NCI-H446 treated with DMSO at 0.1 percent for 48 hours (cell line): ENCODE measurements around the gene TMC3.
"Not testable (repeated sequence)": the region's sequence is repeated elsewhere in the genome, so short reads cannot be mapped to it uniquely, and the experiment has no call there.

ENCODE experiments used
- DNase-seq: peaks from one replicate; lab custom pipeline; 2025; lab: John Stamatoyannopoulos, UW

TMC3 gene

DNA sequence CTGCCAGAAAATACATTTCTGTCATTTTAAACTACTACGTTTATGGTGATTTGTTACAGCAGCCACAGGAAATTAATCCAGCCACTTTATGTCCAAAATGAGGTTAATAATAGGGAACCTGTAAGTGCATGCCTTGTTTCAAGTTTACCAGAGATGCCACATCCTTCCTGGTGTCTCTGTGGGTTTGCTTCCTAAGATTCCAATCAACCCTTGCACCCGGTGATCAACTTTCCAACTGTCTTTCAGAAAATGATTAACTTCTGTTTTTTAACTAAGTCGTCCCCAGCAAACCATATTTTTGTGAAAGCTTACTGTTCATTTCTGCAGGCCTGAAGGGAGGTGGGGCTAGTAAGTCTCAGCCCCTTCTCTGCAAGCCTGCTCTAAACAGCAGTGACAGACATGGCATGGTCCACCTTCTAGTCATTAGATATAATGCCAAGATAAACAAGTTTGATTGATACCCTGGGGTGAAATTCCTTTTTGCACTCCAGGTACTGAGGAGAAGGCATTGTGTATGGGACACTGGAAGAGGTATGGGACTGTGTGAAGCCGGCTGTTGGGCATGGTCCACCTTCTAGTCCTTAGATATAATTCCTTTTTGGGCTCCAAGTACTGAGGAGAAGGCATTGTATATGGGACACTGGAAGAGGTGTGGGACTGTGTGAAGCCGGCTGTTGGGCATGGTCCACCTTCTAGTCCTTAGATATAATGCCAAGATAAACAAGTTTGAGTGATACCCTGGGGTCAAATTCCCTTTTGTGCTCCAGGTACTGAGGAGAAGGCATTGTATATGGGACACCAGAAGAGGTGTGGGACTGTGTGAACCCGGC, 11.1 kb upstream of the TMC3 start:
- no peak for DNase-seq

DNA sequence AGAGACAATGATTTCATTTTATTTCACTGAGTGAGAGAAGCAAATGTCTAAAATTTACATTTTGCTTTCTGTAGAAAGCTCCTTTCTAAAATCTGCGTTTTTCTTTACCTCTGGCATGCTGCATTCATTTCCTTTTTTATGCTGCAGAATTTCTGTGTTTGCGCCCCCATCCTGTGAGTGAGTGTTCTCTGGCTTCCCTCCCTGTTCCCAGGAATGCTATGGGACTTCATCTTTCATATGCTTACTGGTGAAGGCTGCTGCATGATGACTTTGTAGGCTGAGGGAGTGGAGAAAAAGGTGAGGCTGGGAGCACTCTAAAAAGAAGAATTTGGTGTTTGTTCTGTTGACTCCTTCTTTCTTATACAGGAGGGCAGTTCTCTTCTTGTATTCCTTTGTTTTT, 7.7 kb upstream of the TMC3 start:
- no peak for DNase-seq

DNA sequence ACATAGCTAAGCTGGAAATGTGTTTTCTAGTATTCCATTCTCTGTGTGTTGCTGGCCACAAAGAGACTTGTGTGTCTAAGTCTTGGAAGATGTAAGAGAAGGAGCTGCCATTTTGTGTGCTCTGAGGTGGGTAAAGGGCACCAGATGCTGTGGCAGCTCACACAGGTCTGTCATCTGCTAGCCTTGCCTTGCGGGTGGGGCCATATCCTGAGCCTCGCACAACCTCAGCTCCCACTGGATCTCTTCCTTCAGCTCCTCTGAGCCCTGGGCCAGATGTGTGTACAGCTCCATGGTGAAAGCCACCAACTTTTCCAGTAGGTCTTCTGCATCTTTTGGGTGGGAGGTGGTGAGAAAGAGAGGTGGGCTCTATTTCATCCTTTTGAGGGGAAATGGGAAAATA, 6.7 kb upstream of the TMC3 start:
- DNase-seq: no peak

DNA sequence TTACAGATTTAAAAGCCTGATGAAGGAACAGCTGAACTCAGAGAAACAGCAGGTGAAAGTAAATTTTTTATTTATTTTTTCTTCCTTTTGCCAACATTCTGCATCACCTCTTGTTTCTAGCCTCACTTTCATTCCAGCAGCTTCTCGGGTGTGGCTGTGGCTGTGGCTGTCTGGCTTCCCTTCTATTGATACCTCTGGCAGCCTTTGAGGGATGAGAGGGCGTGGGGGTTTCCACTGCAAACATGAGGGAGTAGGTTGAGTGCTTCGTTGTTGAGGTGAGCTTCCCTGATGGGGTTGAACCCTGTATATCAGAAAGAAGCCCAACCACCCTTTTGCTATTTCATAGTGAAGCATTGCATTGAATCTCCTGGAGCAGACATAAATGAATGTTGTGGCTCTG, 6.2 kb upstream of the TMC3 start:
- DNase-seq: no peak

DNA sequence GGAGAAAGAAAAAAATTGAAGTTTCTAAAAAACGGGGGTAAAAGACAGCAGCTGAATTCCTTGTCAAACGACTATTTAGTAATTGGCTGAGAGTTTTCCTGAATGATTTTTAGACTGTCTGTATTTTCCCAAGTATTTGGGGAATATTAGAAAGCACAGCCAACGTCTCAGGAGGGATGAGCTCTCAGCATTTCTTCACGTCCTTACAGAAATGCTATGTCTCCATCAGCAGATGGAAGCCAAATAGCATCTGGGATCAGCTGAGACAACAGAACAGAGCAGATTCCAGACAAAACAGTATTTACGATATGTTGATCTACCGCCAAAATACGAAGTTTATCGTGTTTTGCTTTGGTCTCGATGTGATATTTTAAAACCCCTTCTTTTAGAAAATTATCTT, 5.3 kb upstream of the TMC3 start:
- DNase-seq: no peak

DNA sequence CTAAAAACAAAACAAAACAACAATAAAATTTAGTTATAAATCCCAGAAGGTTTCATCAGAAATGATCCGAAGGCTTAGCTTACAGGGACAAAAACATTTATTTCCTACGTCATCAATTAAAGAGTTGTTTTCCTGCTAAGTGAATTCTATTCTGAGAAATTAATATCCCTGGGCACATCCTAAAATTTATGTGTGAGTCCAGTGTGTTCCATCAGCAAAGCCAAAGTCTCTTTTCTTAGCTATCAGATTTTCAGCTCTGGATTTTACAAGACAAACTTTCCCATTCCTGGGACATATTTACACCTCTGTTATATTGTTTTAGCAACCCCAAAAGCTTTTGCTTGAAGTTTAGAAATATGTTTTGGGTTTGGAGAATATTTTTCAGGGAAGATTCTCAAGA, 4.4 kb upstream of the TMC3 start:
- DNase-seq: no peak

DNA sequence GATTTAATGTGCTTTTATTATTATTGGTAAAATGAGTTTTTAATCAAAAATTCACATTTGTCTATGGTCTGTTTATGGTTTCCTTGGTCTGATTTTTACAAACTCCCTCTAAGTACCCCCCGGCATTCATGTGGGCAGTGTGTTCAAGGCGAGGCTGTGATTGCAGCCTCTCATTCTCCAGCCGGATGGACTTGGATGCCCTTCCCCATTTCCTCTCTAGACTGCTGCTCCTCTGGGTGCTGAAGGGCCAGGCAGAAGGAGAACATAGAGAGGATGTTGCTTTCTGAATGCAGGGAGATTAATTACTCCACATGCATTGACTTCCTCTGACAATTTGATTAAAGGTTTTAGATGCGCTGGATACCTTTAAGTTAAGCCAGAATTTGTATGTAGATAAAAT, 3.9 kb upstream of the TMC3 start:
- DNase-seq: no peak

DNA sequence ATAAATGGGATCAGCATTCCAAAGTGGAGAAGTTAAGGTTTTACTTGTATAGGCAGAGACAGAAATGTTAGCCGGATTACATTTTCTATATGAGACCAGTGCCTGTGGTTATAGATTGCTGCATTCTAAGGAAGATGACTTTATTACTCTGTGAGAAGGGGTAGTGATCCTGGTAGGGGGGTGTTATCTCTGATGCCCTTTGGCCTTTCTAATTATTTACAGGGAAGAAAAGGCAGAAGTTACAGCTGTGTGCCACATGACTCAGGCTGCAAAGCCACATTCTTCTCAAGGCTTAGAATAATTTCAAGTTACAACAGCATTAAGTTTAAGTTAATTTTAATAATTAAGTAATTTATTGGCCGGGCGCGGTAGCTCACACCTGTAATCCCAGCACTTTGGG, 2.2 kb upstream of the TMC3 start:
- DNase-seq: no peak

DNA sequence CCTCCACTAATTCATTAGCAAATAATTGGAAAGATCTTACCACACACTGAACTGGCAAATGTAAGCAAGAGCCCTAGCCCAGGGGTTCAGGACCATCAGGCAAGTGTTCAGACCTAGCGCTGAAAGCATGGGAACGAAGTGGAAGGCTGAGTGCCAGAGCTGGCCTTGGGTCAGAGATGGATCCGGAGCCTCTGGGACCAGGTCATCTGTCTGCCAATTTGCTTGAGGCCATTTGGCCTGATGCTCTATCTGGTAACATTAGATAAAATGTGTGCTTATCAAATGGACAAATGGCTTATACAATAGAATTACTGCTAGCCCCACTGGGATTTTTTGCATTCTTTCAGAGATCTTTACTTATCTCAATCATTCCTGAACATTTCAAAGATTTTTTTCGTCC, 1.4 kb upstream of the TMC3 start:
- DNase-seq: no peak

DNA sequence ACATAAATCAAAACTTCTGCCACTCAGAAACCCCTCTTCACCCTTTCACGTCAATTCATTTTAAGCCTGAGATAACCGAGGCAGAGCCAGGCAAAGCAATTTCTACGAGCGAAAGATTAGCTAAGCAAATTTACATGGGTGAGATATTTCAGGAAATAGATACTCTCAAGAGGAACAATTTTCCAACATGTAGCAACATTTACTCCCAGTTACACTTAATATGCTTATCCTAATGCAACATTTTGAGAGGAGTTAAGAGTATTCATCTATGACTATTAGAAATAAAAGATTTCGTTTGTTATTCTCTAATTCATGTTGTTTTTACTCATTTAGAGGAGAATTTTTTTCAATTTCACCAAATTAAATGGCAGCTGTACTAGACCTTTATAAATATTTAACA, 837 bp downstream of the TMC3 start:
- no peak for DNase-seq

DNA sequence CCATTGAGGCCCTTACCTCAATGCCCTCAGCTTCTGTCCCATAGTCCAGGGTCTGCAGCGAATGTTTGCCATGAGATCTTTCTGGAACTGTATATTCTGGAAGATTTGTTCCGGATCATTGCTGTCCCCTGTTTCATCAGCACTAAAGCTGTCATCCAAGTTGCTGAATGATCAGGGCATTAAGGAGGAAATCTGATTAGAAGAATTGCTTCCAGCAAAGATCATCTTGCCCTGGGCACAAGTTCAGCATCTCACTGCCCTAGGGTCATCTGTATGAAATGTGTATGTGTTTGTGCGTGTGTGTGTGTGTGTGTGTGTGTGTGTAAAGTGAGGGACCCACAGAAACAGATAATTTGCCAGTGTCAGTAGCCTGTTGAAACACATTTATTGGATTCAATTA, 1.4 kb downstream of the TMC3 start:
- DNase-seq: no peak

DNA sequence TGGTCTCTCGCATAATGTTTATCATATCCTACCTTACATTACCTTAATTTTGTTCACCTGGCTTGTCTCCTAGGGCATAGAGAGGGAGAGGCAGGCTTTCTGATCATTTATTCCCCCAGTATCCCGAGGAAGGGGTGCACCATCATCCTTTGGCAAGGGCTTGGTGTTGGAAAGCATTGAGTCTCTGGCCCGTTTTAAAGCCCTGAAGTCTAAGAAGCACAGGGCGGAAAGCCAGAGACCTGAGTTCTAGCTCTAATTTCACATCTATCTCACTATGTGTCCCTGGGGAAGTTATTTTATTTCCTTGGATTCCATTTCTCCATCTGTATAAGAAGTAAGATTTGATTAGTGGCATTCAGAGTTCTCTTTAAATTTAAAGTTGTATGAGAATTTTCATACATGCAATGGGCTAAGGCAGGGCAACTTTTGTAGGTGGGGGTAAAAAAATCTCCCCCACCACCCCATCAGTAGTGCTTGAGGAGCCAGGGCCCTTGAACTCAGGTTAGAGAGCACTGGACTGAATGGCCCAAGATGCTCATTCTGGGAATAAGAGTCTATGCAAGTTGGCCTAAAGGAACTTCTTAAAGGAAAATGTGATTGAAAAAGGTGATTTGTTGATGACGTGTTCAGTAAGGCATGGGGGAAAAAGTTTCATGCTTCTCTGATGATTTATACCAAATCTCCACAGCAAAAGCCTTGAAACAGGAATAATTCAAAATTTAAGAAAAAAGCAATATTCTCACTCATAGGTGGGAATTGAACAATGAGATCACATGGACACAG, 10.1 kb downstream of the TMC3 start:
- no peak for DNase-seq

DNA sequence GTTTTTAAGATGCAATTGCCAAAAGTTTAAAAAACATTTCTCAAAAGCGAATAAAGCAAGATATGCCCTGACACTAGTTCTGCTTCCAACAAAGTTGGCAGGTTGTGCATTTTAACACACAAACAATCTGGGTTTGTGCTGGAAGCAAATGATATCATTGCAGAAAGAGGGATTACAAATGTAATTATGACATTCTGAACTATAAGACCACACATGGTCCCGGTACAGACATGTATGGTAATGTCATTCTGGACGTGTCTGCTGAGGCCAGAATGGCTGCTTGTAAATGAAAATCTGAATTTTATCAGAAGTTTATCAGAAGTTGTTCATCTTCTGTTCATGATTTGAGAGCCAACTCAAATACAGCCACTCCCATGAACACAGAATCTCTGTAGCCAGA, 10.7 kb downstream of the TMC3 start:
- no peak for DNase-seq

DNA sequence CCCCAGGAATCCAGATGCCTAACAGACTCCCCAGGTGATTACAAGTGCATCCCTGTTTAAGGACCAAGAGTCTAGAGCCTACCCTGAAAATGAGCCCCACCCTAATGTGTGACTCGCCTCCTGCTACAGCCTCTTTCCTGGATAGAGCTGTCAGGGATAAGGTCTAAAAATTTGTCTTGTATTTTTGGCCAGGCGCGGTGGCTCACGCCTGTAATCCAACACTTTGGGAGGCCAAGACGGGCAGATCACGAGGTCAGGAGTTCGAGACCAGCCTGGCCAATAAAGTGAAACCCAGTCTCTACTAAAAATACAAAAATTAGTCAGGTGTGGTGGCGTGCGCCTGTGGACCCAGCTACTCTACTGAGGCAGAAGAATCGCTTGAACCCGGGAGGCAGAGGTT, 11.2 kb downstream of the TMC3 start:
- no peak for DNase-seq

DNA sequence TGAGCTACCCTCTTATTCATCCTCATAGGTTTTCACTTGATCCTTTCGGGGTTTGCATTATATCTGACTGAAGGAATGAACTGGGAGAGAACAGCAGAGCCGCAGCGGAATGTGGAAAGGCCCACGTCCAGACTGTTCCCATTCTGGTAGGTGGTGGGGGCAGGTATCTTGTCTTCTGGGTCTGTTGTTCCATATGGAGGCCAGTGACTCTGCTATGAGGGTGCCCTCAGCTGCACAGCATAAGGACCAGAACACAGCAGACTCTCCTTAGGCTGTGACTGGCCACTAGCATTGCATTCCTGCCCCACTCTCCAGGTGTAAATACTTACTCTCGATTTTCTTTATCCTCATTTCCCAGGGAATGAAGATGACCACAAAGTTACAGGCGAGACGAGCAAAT, 12.1 kb downstream of the TMC3 start:
- DNase-seq: no peak

DNA sequence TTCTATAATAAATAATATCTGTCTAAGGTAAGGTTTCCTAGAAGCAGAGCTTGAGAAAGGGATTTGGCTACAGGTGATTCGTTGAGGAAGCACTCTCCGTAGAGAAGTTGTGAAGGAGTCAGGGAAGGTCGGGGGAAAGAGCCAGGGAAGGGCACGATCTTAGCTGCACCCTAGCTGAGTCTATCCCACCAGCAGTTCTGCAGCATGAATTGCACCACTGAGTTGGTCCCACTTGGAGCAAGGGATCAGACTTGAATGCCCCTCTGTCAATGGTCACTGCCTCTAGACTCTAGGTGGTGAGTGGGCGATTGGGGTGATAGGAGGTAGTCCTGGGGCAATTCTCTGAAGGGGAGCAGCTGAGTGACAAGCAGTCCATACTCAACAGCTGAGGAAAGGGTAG, 13.5 kb downstream of the TMC3 start:
- DNase-seq: no peak

DNA sequence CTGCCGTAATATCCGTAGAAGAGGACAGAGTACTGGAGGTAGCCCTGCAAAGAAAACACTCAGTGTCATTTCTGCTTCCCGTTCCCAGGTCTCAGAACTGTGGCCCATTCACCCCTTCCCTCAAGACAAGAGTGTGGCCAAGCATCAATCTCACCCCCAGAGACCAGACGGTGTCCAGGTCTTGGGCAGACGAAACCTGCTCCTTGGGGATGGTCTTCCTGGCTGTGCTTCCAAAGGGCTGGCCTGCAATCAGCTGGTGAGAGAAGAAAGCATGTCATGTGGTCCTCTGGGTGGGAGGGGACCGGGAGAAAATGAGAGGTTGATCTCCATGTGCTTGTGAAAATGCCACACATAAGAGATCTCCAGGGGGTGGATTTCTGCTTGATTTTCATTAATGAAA, 15.8 kb downstream of the TMC3 start:
- DNase-seq: no peak

DNA sequence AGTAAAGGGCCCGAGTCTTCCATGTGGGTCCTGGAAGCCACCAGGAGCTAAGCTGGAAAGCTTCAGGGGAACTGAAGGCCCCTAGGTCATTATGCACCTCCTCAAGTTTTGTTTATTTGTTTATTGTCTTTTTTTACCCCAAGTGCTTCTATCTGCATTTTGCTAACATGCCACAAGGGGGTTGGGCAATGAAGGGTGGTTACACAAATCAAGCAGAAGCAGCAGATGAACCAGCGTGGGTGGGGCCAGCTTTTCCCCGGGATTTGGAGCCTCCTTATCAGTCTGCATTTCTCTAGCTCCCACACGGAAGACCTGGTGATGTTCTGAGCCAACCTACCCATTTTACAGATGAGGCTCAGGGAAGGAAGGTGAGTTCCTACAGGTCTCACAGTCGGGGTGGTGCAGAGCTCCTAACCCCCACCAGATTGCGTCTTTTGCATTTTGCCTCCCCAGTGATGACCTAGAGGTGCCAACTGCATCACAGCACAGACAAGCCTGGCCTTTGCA, 16.8 kb downstream of the TMC3 start:
- no peak for DNase-seq

DNA sequence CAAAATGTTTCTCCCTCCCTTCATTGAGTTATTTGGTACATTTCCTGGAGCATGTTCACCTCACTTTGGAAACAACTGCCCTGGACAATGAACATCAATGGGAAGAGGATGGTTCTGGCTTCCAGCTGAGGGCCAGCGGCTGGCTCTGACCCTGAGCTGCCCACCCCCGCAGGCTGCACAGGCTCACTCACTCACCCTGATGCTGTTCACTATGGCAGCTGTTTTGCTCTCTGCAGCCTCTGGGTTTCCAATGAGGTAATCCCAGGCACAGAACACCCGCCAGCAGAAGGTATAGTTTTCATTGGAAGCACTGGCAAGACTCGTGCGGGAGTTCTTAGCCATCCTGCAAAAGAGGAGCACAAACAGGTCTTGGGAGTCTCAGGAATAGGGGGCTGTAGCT, 17.8 kb downstream of the TMC3 start:
- DNase-seq: no peak

DNA sequence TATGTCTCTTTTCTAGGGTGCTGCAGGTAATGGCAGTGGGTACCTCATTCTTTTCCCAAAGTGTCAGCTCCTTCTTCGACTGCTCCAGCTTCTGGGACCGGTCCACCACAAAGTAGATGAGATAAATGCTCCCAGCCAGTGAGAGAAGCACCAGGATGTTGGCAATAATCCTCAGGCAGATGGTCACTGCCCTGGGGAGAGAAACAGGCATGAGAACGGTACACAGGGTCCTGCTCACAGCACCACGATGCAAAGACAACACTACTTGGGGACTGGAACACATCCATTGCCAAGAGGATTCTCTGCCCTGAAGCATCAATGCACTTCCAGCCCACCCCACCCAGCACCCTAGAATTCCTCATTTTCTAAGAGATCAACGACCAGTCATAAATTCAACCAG, 22.4 kb downstream of the TMC3 start:
- DNase-seq: peak; percentile 13

DNA sequence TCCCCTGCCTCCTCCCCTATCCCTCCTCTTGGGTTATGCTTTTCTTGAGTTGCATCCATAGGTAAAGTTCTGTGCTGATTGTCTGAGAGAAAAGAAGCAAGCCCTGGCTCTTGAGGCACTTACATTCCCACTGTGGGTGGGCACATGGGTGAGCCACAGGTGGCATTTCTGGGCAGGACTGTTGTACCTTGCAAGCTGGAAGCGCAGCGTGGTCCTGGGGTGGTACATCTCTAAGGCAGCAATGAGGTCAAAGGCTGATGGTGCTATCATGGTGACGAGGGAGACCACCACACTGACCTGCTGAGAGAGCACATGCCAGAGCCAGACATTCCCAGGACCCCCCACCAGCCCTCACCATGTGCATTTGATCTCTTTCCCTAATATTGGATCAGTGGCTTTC, 24.7 kb downstream of the TMC3 start:
- DNase-seq: no peak

DNA sequence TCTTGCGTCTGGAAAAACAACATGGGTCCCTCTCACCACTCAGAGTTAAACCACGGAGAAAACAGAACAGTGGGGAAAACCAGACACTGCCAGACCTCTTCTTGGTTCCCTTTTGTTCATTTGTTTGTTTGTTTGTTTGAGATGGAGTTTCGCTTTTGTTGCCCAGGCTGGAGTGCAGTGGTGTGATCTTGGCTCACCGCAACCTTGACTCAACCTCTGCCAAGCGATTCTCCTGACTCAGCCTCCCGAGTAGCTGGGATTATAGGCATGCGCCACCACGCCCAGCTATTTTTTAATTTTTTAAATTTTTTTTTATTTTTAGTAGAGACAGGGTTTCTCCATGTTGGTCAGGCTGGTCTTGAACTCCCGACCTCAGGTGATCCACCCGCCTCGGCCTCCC, 25.3 kb downstream of the TMC3 start:
- not testable (repeated sequence) for DNase-seq

DNA sequence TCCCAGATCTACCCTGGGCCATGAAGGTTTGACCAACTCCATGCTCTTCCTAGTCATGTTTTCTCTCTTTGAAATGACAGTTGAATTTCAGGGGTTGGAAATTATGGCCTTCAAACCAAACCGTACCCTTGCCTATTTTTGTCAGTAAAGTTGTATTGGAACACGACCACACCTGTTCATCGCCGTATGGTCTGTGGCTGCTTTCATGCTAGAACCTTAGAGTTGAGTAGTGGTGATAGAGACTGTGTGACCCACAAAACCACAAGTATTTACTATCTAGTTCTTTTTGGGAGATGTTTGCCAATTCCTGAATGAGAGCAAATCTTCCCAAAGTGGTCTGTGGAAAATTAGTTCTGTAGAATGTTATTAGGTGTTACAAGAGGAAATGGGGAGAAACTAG, 26.1 kb downstream of the TMC3 start:
- DNase-seq: no peak

DNA sequence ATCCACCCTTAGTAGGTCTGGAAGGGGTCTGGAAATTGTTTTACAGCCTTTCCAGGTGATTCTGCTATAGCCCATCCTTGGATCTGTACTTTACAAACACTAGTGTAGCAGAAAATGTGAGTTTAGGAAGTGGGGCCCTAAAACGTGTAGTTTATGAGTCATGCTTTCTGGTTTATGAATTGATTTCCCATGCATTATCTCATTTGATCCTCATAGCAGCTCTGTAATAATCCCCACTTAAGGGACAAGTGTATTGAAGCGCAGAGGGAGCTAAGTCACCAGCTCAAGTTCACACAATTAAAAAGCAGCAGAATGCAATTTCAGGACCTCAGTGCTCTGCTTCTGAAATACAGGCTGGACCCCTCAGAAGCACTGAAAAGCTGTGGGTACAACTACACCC, 27.4 kb downstream of the TMC3 start:
- no peak for DNase-seq
